H1 (cell line): ENCODE data around the gene CCP110. TPM values are rescaled to one million over a fixed set of nuclear protein-coding genes. Genes with fewer than 3 reads are reported as not detected.

Experiments
- CTCF ChIA-PET: fragments of 300-600 bp; sonication (Branson Sonifier 250); formaldehyde crosslinking; loops from one replicate; lab custom pipeline; 2021; ENCODE audit not compliant: partially characterized antibody; lab: Charles Lee
- POLR2A ChIA-PET: fragments of 300-600 bp; sonication (Branson Sonifier 250); formaldehyde crosslinking; loops from one replicate; lab custom pipeline; 2021; ENCODE audit warnings: inconsistent platforms; ENCODE audit not compliant: partially characterized antibody; lab: Charles Lee
- DNase-seq, 2 experiments: peaks; one replicate each; pipeline versions ENCODE4 v3.0.0 to v3.0.0-alpha.2; 2010 to 2022; ENCODE audit warnings: low spot score in 2 of 2, low read depth in 1 of 2, mixed read lengths in 1 of 2
- FAIRE-seq: peaks from 2 replicates; lab custom pipeline; 2011; peaks lifted over from hg19 to GRCh38; lab: Jason Lieb, UNC
- H2AFZ ChIP-seq: 2 replicates; pipeline ENCODE4 v1.8.1; 2012; ENCODE audit warnings: low read length, inconsistent platforms
- H2AK5ac ChIP-seq: 2 replicates; pipeline ENCODE4 v1.6.1; 2013; ENCODE audit warnings: low read depth, low read length
- H2BK120ac ChIP-seq: replicated peaks from 2 replicates; pipeline ENCODE3; 2013; ENCODE audit warnings: low read depth, low read length, inconsistent platforms
- H2BK12ac ChIP-seq: 2 replicates; pipeline ENCODE4 v1.6.1; 2013; ENCODE audit warnings: low read depth, low read length
- H2BK15ac ChIP-seq: 2 replicates; pipeline ENCODE4 v1.6.1; 2013; ENCODE audit warnings: low read length
- H2BK20ac ChIP-seq: 2 replicates; pipeline ENCODE4 v1.6.1; 2013; ENCODE audit warnings: low read length
- H2BK5ac ChIP-seq: 2 replicates; pipeline ENCODE4 v1.6.1; 2013; ENCODE audit warnings: low read depth, low read length
- H3K14ac ChIP-seq: 2 replicates; pipeline ENCODE4 v1.6.1; 2013; ENCODE audit warnings: inconsistent platforms; ENCODE audit not compliant: insufficient read length
- H3K18ac ChIP-seq: 2 replicates; pipeline ENCODE4 v1.6.1; 2013; ENCODE audit warnings: low read length; ENCODE audit errors: extremely low read depth
- H3K23ac ChIP-seq: 2 replicates; pipeline ENCODE4 v1.6.1; 2013; ENCODE audit warnings: inconsistent platforms; ENCODE audit not compliant: insufficient read length
- H3K23me2 ChIP-seq: 2 replicates; pipeline ENCODE4 v1.6.1; 2013; ENCODE audit warnings: low read depth, low read length
- H3K27ac ChIP-seq: 2 replicates; pipeline ENCODE4 v1.6.1; 2011; ENCODE audit warnings: low read depth, low read length, inconsistent platforms
- H3K27me3 ChIP-seq, 4 experiments: replicated peaks in 1 of 4; 1 replicate in 1 of 4; 2 replicates in 3 of 4; pipeline versions ENCODE4 v1.6.1 to v1.8.1; 2011 to 2013; ENCODE audit warnings: low read length in 3 of 4, mild to moderate bottlenecking in 3 of 4, inconsistent platforms in 2 of 4, mixed read lengths in 2 of 4, moderate library complexity in 1 of 4; ENCODE audit not compliant: control insufficient read depth in 3 of 4, insufficient read depth in 3 of 4; ENCODE audit errors: extremely low read depth in 1 of 4
- H3K36me3 ChIP-seq, 4 experiments: 2 replicates each; pipeline versions ENCODE4 v1.6.1 to v1.8.1; 2011 to 2013; ENCODE audit warnings: mild to moderate bottlenecking in 4 of 4, low read length in 3 of 4, moderate library complexity in 2 of 4, control low read depth in 1 of 4, inconsistent platforms in 1 of 4; ENCODE audit not compliant: insufficient read depth in 4 of 4, control insufficient read depth in 2 of 4
- H3K4ac ChIP-seq: replicated peaks from 2 replicates; pipeline ENCODE3; 2013; ENCODE audit warnings: low read length, low read depth, mixed read lengths, inconsistent platforms; ENCODE audit not compliant: insufficient read length
- H3K4me1 ChIP-seq, 4 experiments: replicated peaks in 1 of 4; 1 replicate in 1 of 4; 2 replicates in 3 of 4; pipeline versions ENCODE4 v1.6.1 to v1.8.1; 2011 to 2013; ENCODE audit warnings: low read length in 3 of 4, inconsistent platforms in 2 of 4, mixed read lengths in 1 of 4; ENCODE audit not compliant: insufficient read depth in 4 of 4, control insufficient read depth in 3 of 4
- H3K4me2 ChIP-seq, 2 experiments: 2 replicates each; pipeline versions ENCODE4 v1.6.1 to v1.8.1; 2011 to 2013; ENCODE audit warnings: low read depth in 2 of 2, low read length in 2 of 2, control low read depth in 1 of 2, inconsistent platforms in 1 of 2, mild to moderate bottlenecking in 1 of 2; ENCODE audit not compliant: insufficient read depth in 1 of 2
- H3K4me3 ChIP-seq, 4 experiments: fragments of 200-600, 300-600 bp in 1 of 4; sonication (generic), shearing (Covaris generic), sonication (Bioruptor Twin) in 1 of 4; 2 replicates each; pipeline versions ENCODE4 v1.5.1 to v1.8.1; 2011 to 2016; ENCODE audit warnings: low read length in 4 of 4, low read depth in 3 of 4, control low read depth in 2 of 4, inconsistent platforms in 2 of 4, mild to moderate bottlenecking in 2 of 4, mixed read lengths in 1 of 4, moderate library complexity in 1 of 4; ENCODE audit not compliant: insufficient read depth in 2 of 4; ENCODE audit errors: extremely low read depth in 1 of 4
- H3K56ac ChIP-seq: replicated peaks from 2 replicates; pipeline ENCODE3; 2013; ENCODE audit warnings: low read depth, mild to moderate bottlenecking, mixed read lengths, low read length, inconsistent platforms; ENCODE audit not compliant: insufficient read length
- H3K79me1 ChIP-seq: 2 replicates; pipeline ENCODE4 v1.6.1; 2013; ENCODE audit warnings: low read depth, low read length, control low read depth
- H3K79me2 ChIP-seq, 2 experiments: 2 replicates each; pipeline versions ENCODE4 v1.6.1 to v1.8.1; 2012 to 2013; ENCODE audit warnings: low read length in 2 of 2, mild to moderate bottlenecking in 2 of 2, inconsistent platforms in 1 of 2; ENCODE audit not compliant: insufficient read depth in 2 of 2, control insufficient read depth in 1 of 2
- H3K9ac ChIP-seq, 4 experiments: replicated peaks in 1 of 4; 1 replicate in 1 of 4; 2 replicates in 3 of 4; pipeline versions ENCODE4 v1.6.1 to v1.8.1; 2011 to 2013; ENCODE audit warnings: low read depth in 3 of 4, low read length in 3 of 4, control low read depth in 2 of 4, mild to moderate bottlenecking in 2 of 4, moderate library complexity in 2 of 4, inconsistent platforms in 1 of 4; ENCODE audit errors: extremely low read depth in 1 of 4
- H3K9me3 ChIP-seq, 2 experiments: 2 replicates each; pipeline versions ENCODE4 v1.6.1 to v1.8.1; 2012 to 2013; ENCODE audit warnings: mild to moderate bottlenecking in 2 of 2, moderate library complexity in 2 of 2, control low read depth in 1 of 2, inconsistent platforms in 1 of 2, low read depth in 1 of 2, low read length in 1 of 2, mixed read lengths in 1 of 2; ENCODE audit not compliant: insufficient read depth in 2 of 2
- H4K20me1 ChIP-seq, 2 experiments: replicated peaks in 1 of 2; 2 replicates each; pipeline versions ENCODE3 to v1.8.1; 2011 to 2013; ENCODE audit warnings: inconsistent platforms in 2 of 2, low read length in 2 of 2, mild to moderate bottlenecking in 1 of 2; ENCODE audit not compliant: insufficient read depth in 2 of 2, control insufficient read depth in 1 of 2
- H4K5ac ChIP-seq: 2 replicates; pipeline ENCODE4 v1.6.1; 2013; ENCODE audit warnings: low read length, low read depth, mixed read lengths, inconsistent platforms; ENCODE audit not compliant: insufficient read length
- H4K8ac ChIP-seq: 2 replicates; pipeline ENCODE4 v1.8.0; 2013; ENCODE audit warnings: mild to moderate bottlenecking, moderate library complexity, low read length, inconsistent platforms; ENCODE audit not compliant: insufficient read depth; ENCODE audit errors: extremely low read depth
- H4K91ac ChIP-seq: replicated peaks from 2 replicates; pipeline ENCODE3; 2013; ENCODE audit warnings: low read length, mixed read lengths, inconsistent platforms; ENCODE audit not compliant: insufficient read length
- ATF3 ChIP-seq: IDR thresholded peaks from 2 replicates; pipeline ENCODE4 v1.6.1; 2011; ENCODE audit warnings: low read depth, mild to moderate bottlenecking, low read length; ENCODE audit not compliant: insufficient read depth
- EP300 ChIP-seq, 2 experiments: IDR thresholded peaks; 1 replicate in 1 of 2; 2 replicates in 1 of 2; pipeline ENCODE4 v1.6.1; 2011 to 2012; ENCODE audit warnings: low read depth in 2 of 2, low read length in 2 of 2, mild to moderate bottlenecking in 2 of 2, borderline replicate concordance in 1 of 2, inconsistent platforms in 1 of 2, moderate library complexity in 1 of 2
- KDM1A ChIP-seq: fragments of 200-600, 300-600 bp; sonication (generic); IDR thresholded peaks from 2 replicates; pipeline ENCODE4 v1.7.1; 2016; ENCODE audit warnings: mild to moderate bottlenecking, low read length, borderline replicate concordance
- MAX ChIP-seq: IDR thresholded peaks from 2 replicates; pipeline ENCODE4 v1.6.1; 2012; ENCODE audit warnings: inconsistent platforms
- SIX5 ChIP-seq: IDR thresholded peaks from 2 replicates; pipeline ENCODE4 v1.6.1; 2011; ENCODE audit warnings: mild to moderate bottlenecking, low read depth, low read length
- SP4 ChIP-seq: IDR thresholded peaks from 2 replicates; pipeline ENCODE4 v1.6.1; 2012; ENCODE audit warnings: low read length, inconsistent platforms
- TBP ChIP-seq: IDR thresholded peaks from 2 replicates; pipeline ENCODE4 v1.6.1; 2011; ENCODE audit warnings: low read depth, low read length, improper control_type of control experiment
- WGBS, 2 experiments: shearing (Covaris generic) in 1 of 2; methylation state at CpG; one replicate each; pipeline versions ENCODE4 v1.1.6 to v1.1.7; 2013 to 2015; ENCODE audit warnings: low lambda C conversion rate in 2 of 2, mixed read lengths in 2 of 2, inconsistent platforms in 1 of 2, low coverage in 1 of 2, missing lambda C conversion rate in 1 of 2; ENCODE audit not compliant: insufficient replicate concordance in 2 of 2, insufficient coverage in 1 of 2, insufficient read length in 1 of 2; ENCODE audit errors: extremely low coverage in 1 of 2, missing lambda C conversion rate in 1 of 2; 5-methylcytosine and 5-hydroxymethylcytosine counted together
- polyA plus RNA-seq, 7 experiments: library from polyadenylated mRNA; depleted of rRNA in 3 of 7; stranded (reverse) in 5 of 7; unstranded in 2 of 7; fragments of >200 nt in 5 of 7; fragments of 200-250 nt in 2 of 7; gene quantifications; 1 replicate in 5 of 7; 2 replicates in 1 of 7; 4 replicates in 1 of 7; pipeline versions ENCODE4 v1.2.1 to v1.2.3, GENCODE V29; 2011 to 2013; ENCODE audit warnings: missing spikeins in 2 of 7, mixed read lengths in 2 of 7
- total RNA-seq: library from RNA; stranded (reverse); fragmentation: NEBNext Ultra II Directional; extraction: Animal tissue kit (Norgen Biotek cat#: 25700); gene quantifications from 2 replicates; pipeline ENCODE4 v1.2.1, GENCODE V29; 2021

Gene CCP110
- total and polyA plus RNA-seq, 2 of the 8 experiments (the other 6 are each of a cell fraction or from before 2014, with no cell fraction given) = 3.2 to 19.8 TPM

GRCh38 chr16:19486051-19486450 lies 37.7 kb upstream of the CCP110 start:
- no peak overlapping the region for H3K18ac ChIP-seq
- 86% methylated on average over 4 of the region's 4 CpGs; no CpG with 5 or more reads in 1 of the 2 experiments for WGBS, 2 experiments
- no peak for FAIRE-seq
- POLR2A ChIA-PET = no interaction called here
- H3K4me3 ChIP-seq = no peak overlapping the region
- no peak overlapping the region for H3K9ac ChIP-seq
- H4K91ac ChIP-seq = no peak overlapping the region
- H4K8ac ChIP-seq = no peak overlapping the region
- H4K5ac ChIP-seq = no peak overlapping the region
- H3K4ac ChIP-seq = no peak overlapping the region
- H2BK12ac ChIP-seq = no peak overlapping the region
- no peak overlapping the region for H2BK120ac ChIP-seq
- no peaks in the 10 kb centered on the region for H3K36me3 ChIP-seq
- no peak overlapping the region for H2BK5ac ChIP-seq
- H3K23me2 ChIP-seq = no peaks in the 10 kb centered on the region; the same call in 1 of the 2 replicates
- no peak for DNase-seq
- CTCF ChIA-PET = interaction anchor here (0.6 kb wide), 1 partner anchor 107 kb away, joined by 3 read pairs; no protein-coding TSS in a partner anchor
- H3K79me1 ChIP-seq = no peaks in the 10 kb centered on the region
- H2AK5ac ChIP-seq = no peak overlapping the region
- H2AFZ ChIP-seq = no peak overlapping the region
- no peak overlapping the region for H3K27ac ChIP-seq
- no peaks in the 10 kb centered on the region for H4K20me1 ChIP-seq
- no peaks in the 10 kb centered on the region for H3K79me2 ChIP-seq
- peaks cover 2 to 13% (median 7%) of the 10 kb centered on the region in 4 experiments; a peak in 4 of 7 replicates for H3K4me1 ChIP-seq
- H3K27me3 ChIP-seq = no peaks in the 10 kb centered on the region
- no peak overlapping the region for H3K56ac ChIP-seq
- no peak overlapping the region for H2BK15ac ChIP-seq
- no peak overlapping the region for H2BK20ac ChIP-seq
- H3K4me2 ChIP-seq = no peak overlapping the region
- H3K9me3 ChIP-seq = peaks cover 0 to 9% of the 10 kb centered on the region in 2 experiments; a peak in 2 of 4 replicates
- no peak overlapping the region for H3K14ac ChIP-seq
- H3K23ac ChIP-seq = no peak overlapping the region
- no peak for TF ChIP-seq EP300 (IDR thresholded peaks at IDR 0.05; ENCODE audit: borderline replicate concordance in 1 of 2, low read depth in 2 of 2, low read length in 2 of 2)
- TF ChIP-seq MAX = no peak
- no peak for TF ChIP-seq SP4
- TF ChIP-seq TBP = no peak
- no peak for TF ChIP-seq SIX5
- no peak for TF ChIP-seq ATF3
- no peak for TF ChIP-seq KDM1A
